ENCODE results near the gene COL24A1. TPM values are rescaled to one million over a fixed set of nuclear protein-coding genes. Genes with fewer than 3 reads are reported as not detected.

Gene COL24A1
- total RNA-seq, 5 donors from 2014 or later (not counting 1 experiment from before 2014, with no cell fraction given): 0.06 to 0.40 (median 0.25) TPM

DNA sequence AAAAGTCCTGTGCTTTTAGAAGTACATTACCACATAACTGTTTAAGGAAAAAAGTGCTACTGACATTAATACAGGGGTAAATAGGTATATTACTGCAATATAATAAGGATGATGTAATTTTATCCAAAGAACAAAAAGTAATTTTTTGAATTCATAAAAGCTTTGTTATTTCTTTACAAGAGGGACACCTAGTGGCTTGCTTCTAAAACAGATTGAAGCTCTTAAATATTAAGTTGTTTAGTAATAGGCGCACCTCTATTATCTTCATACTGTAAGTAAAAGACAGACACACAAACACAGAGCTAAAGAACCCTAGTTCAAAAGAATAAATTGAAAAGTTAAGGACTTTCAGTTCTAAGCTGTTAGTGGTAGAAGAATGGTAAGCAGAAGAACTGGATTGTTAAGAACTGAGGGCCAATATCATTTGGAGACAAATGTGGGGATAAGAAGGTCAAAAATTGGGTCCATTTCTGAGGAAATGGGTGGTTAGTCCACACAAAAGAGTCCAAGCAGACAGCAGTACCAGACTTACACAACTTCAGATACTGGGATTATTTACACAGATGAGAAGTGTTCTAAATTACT lies 463.8 kb downstream of the COL24A1 start:
- Mint-ChIP-seq H3K4me3 (no peak overlapping the region), H3K36me3 (peaks cover 48% of the 10 kb centered on the region)
- POLR2A ChIA-PET: interaction anchor here in 1 of 2 donors (0.7 kb wide), 1 partner anchor 12 kb away, joined by 4 read pairs; no protein-coding TSS in a partner anchor

DNA sequence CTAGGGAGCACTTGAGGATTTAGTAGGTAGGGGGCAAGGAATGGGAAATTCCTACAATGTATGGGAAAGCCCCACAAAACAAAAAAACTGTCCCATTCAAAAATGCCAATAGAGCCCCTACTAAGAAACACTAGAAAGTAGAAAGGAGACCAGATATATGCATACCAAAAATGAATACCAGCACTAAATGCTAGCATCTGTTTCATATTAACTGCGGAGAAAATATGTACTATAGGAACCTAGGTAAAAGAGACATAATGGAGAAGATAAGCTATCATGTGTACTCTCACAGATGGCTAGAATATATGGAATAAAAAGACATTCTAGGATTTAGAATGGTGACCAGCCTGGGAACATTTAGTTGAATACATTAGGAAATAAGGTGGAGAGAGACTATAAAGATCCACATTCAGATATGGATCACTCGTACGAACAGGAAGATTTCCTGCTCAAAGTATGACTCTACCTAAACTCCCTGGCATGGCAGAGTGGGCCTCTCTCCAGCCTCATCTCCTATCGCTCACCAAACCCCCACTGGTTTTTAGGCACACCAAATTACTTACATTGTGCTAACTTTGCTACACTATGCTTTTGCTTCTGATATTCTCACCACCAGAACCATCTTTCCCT lies 466.7 kb downstream of the COL24A1 start:
- Mint-ChIP-seq H3K36me3 (peaks cover 44% of the 10 kb centered on the region), H3K27ac (no peak overlapping the region)

More for the DNA sequence above, 463.8 kb downstream of the COL24A1 start:
- Mint-ChIP-seq H3K4me1 (peaks cover 29 to 40% (median 36%) of the 10 kb centered on the region in 3 donors), H3K9me3 (no peaks in the 10 kb centered on the region), H3K27me3 (no peaks in the 10 kb centered on the region), H3K27ac (no peak overlapping the region)
- DNase-seq (no peak), ATAC-seq (replicated peaks in 1 of 4) (no peak)
- no CpG with 5 or more reads among the region's 1 CpG for WGBS (ENCODE audit: insufficient coverage)
- no peak overlapping the region for H3K27ac ChIP-seq (ENCODE audit: low read length)
- peaks cover 7 to 13% of the 10 kb centered on the region in 2 donors for H3K36me3 ChIP-seq (ENCODE audit: control insufficient read depth in 2 of 2, extremely low read depth in 1 of 2, insufficient read depth in 1 of 2, low read length in 1 of 2)
- CTCF ChIA-PET: interaction anchor here (0.7 to 2.0 kb wide), 5 partner anchors 15 to 748 kb away, joined by 3 to 11 read pairs (median 3); partner anchors contain the start of gene ZNHIT6 (in 1 of the 2)
- H3K9me3 ChIP-seq: no peaks in the 10 kb centered on the region
- no peaks in the 10 kb centered on the region for H3K4me1 ChIP-seq (ENCODE audit: control insufficient read depth in 1 of 2, extremely low read depth in 1 of 2, insufficient read depth in 2 of 2, low read length in 2 of 2)
- no peak overlapping the region for H3K4me3 ChIP-seq (ENCODE audit: control insufficient read depth in 1 of 2, extremely low read depth in 1 of 2, low read length in 1 of 2)
- no peaks in the 10 kb centered on the region for H3K27me3 ChIP-seq (replicated peaks in 1 of 2; ENCODE audit: control insufficient read depth in 2 of 2, extremely low read depth in 1 of 2, insufficient read depth in 2 of 2, low read length in 1 of 2)

DNA sequence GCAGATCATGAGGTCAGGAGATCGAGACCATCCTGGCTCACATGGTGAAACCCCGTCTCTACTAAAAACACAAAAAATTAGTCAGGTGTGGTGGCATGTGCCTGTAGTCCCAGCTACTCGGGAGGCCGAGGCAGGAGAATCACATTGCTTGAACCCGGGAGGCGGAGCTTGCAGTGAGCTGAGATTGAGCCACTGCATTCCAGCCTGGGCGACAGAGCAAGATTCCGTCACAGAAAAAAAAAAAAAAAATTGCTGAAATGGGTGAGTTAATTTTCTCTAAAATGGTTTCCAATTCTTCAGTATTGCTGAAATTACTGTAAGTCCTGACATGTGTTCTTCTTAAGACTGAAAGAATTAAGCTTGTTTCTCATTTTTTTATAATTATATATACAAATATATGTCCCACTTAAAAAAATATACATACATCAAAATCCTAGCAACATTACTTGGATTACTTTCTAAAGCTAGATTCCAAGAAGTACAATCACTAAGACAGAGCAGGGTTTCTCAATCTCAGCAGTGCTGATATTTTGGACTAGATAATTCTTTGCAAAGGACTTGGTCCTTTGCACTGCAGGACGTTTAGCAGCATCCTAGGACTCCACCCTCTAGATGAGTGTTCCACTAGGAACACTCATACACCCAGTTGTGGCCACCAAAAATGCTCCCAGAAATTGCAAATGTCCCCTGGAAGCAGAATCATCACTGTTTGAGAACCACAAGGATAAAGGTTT lies 473.1 kb downstream of the COL24A1 start:
- POLR2A ChIA-PET: interaction anchor here in 1 of 2 donors (0.7 kb wide), 1 partner anchor 11 kb away, joined by 6 read pairs; no protein-coding TSS in a partner anchor
- WGBS (ENCODE audit: insufficient coverage): 71% methylated on average over 2 of the region's 9 CpGs

More for the DNA sequence above, 466.7 kb downstream of the COL24A1 start:
- H3K27me3 ChIP-seq (replicated peaks in 1 of 2; ENCODE audit: control insufficient read depth in 2 of 2, extremely low read depth in 1 of 2, insufficient read depth in 2 of 2, low read length in 1 of 2): no peaks in the 10 kb centered on the region
- peaks cover 7 to 23% of the 10 kb centered on the region in 2 donors for H3K36me3 ChIP-seq (ENCODE audit: control insufficient read depth in 2 of 2, extremely low read depth in 1 of 2, insufficient read depth in 1 of 2, low read length in 1 of 2)
- no peaks in the 10 kb centered on the region for H3K4me1 ChIP-seq (ENCODE audit: control insufficient read depth in 1 of 2, extremely low read depth in 1 of 2, insufficient read depth in 2 of 2, low read length in 2 of 2)
- H3K27ac ChIP-seq (ENCODE audit: low read length): no peak overlapping the region
- ATAC-seq (replicated peaks in 1 of 4) (no peak), DNase-seq (no peak)
- CTCF ChIA-PET: no interaction called here
- no peak overlapping the region for H3K4me3 ChIP-seq (ENCODE audit: control insufficient read depth in 1 of 2, extremely low read depth in 1 of 2, low read length in 1 of 2)
- WGBS (ENCODE audit: insufficient coverage): 92% methylated on average over 1 of the region's 4 CpGs
- no peaks in the 10 kb centered on the region for H3K9me3 ChIP-seq
- POLR2A ChIA-PET: no interaction called here
- peaks cover 30 to 36% (median 31%) of the 10 kb centered on the region in 3 donors for H3K4me1 Mint-ChIP-seq
- H3K27me3 Mint-ChIP-seq: no peaks in the 10 kb centered on the region
- H3K9me3 Mint-ChIP-seq: no peaks in the 10 kb centered on the region
- H3K4me3 Mint-ChIP-seq: no peak overlapping the region

DNA sequence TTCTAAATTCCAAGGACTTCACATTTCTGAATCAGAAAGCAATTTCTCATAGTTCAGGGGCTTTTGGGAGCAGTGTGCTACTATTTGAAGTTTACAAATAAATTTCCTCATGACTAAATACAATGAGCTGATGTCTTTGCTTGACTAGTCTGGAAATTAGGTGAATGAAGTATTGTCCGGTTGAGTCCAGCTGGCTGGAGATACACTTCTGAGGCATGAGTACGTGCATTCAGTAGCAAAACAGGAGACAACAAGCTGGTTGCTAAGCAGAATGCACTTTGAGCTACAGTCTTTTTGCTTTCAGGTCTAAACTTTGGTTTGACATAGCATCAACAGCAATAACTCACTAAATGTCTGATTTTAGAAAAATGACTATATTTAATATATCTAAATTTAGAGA lies 475.5 kb downstream of the COL24A1 start:
- H3K4me3 Mint-ChIP-seq: no peak overlapping the region
- Histone ChIP-seq H3K9me3 (no peaks in the 10 kb centered on the region), H3K4me3 (ENCODE audit: control insufficient read depth in 1 of 2, extremely low read depth in 1 of 2, low read length in 1 of 2) (no peak overlapping the region), H3K27me3 (replicated peaks in 1 of 2; ENCODE audit: control insufficient read depth in 2 of 2, extremely low read depth in 1 of 2, insufficient read depth in 2 of 2, low read length in 1 of 2) (no peaks in the 10 kb centered on the region), H3K27ac (ENCODE audit: low read length) (no peak overlapping the region), H3K4me1 (ENCODE audit: control insufficient read depth in 1 of 2, extremely low read depth in 1 of 2, insufficient read depth in 2 of 2, low read length in 2 of 2) (no peaks in the 10 kb centered on the region), H3K36me3 (ENCODE audit: control insufficient read depth in 2 of 2, extremely low read depth in 1 of 2, insufficient read depth in 1 of 2, low read length in 1 of 2) (peaks cover 4 to 21% of the 10 kb centered on the region in 2 donors)
- H3K27ac Mint-ChIP-seq: no peak overlapping the region
- no peaks in the 10 kb centered on the region for H3K9me3 Mint-ChIP-seq
- CTCF ChIA-PET: no interaction called here
- ATAC-seq (replicated peaks in 1 of 4) (no peak), DNase-seq (no peak)
- H3K27me3 Mint-ChIP-seq: no peaks in the 10 kb centered on the region
- POLR2A ChIA-PET: interaction anchor here in 1 of 2 donors (0.6 kb wide), 1 partner anchor 11 kb away, joined by 4 read pairs; no protein-coding TSS in a partner anchor
- peaks cover 2 to 10% (median 6%) of the 10 kb centered on the region in 3 donors for H3K4me1 Mint-ChIP-seq
- 100% methylated on average over 1 of the region's 2 CpGs for WGBS (ENCODE audit: insufficient coverage)
- peaks cover 37% of the 10 kb centered on the region for H3K36me3 Mint-ChIP-seq

More for the DNA sequence above, 473.1 kb downstream of the COL24A1 start:
- H3K4me1 Mint-ChIP-seq: peaks cover 4 to 10% (median 6%) of the 10 kb centered on the region in 3 donors
- Histone ChIP-seq H3K27me3 (replicated peaks in 1 of 2; ENCODE audit: control insufficient read depth in 2 of 2, extremely low read depth in 1 of 2, insufficient read depth in 2 of 2, low read length in 1 of 2) (no peaks in the 10 kb centered on the region), H3K4me3 (ENCODE audit: control insufficient read depth in 1 of 2, extremely low read depth in 1 of 2, low read length in 1 of 2) (no peak overlapping the region), H3K4me1 (ENCODE audit: control insufficient read depth in 1 of 2, extremely low read depth in 1 of 2, insufficient read depth in 2 of 2, low read length in 2 of 2) (no peaks in the 10 kb centered on the region), H3K27ac (ENCODE audit: low read length) (no peak overlapping the region), H3K36me3 (ENCODE audit: control insufficient read depth in 2 of 2, extremely low read depth in 1 of 2, insufficient read depth in 1 of 2, low read length in 1 of 2) (peaks cover 4 to 20% of the 10 kb centered on the region in 2 donors), H3K9me3 (no peaks in the 10 kb centered on the region)
- H3K4me3 Mint-ChIP-seq: no peak overlapping the region
- H3K9me3 Mint-ChIP-seq: no peaks in the 10 kb centered on the region
- ATAC-seq (replicated peaks in 1 of 4) (no peak), DNase-seq (no peak)
- H3K27me3 Mint-ChIP-seq: no peaks in the 10 kb centered on the region
- CTCF ChIA-PET: interaction anchor here in 1 of 2 donors (0.7 kb wide), 4 partner anchors 13 to 53 kb away, joined by 3 to 4 read pairs (median 3); no protein-coding TSS in a partner anchor
- peaks cover 25% of the 10 kb centered on the region for H3K36me3 Mint-ChIP-seq
- H3K27ac Mint-ChIP-seq: no peak overlapping the region

Other genes starting within 250 kb of the COL24A1 start
- gene ODF2L, start 239.6 kb upstream of the COL24A1 start, total RNA-seq: 10 to 100 TPM; 52.5 to 83.9 (median 67.9) TPM

Measured in T-cell (primary cell).